ENCODE data around the gene VAMP2.

Gene VAMP2

GRCh38 chr17:8189041-8189710, 26.4 kb upstream of the VAMP2 start:
- Histone ChIP-seq H3K4me2 (peak overlapping the region; percentile 66), H3K27ac (no peak overlapping the region; the same call in 1 of the 2 replicates), H2AFZ (ENCODE audit: low read depth) (peak overlapping the region; percentile 57; the same call in 1 of the 2 replicates), H3K79me2 (ENCODE audit: insufficient read depth, low read depth) (no peaks in the 10 kb centered on the region), H3K9ac (peak overlapping the region; percentile 49; the same call in 1 of the 2 replicates), H3K36me3 (ENCODE audit: insufficient read depth) (no peaks in the 10 kb centered on the region), H3K4me1 (ENCODE audit: low read depth, poor library complexity, severe bottlenecking) (peaks cover 9% of the 10 kb centered on the region), H3K27me3 (ENCODE audit: insufficient read depth, low read depth) (no peaks in the 10 kb centered on the region), H4K20me1 (ENCODE audit: insufficient read depth) (no peaks in the 10 kb centered on the region), H3K4me3 (IDR thresholded peaks at IDR 0.05; ENCODE audit: insufficient read depth, low read depth, low read length) (peak overlapping the region; percentile 15)
- no peak for TF ChIP-seq CTCF (conservative IDR thresholded peaks at IDR 0.05; ENCODE audit: low read depth, low read length)

DNA sequence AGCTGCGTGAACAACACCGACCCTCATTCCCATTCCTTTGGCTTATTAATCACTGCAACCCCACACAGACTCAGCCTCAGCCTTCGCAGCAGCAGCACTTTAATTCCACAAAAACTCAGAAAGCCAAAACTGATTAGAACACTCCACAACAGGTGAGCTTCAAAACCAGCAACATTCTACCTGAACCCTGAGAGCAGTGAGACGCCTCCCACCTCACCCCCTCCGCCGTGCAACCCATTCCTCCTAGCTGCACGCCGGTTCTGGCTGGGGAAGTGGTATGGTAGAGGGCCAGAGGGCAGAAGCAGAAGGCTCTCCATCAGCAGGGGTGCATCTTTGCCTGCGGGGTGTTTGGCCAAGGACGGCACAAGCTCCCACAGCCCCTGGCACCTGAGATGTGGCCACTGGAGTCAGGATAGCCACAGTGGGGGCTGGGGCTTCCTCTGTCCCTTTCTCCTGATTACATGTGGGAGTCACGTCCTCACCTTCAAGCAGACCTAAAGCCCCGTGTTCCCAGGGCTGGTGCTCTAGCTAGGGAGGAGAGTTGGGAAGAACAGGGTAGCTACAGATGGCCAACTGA, 25.6 kb upstream of the VAMP2 start:
- no peaks in the 10 kb centered on the region for H3K36me3 ChIP-seq (ENCODE audit: insufficient read depth)
- H3K4me1 ChIP-seq (ENCODE audit: low read depth, poor library complexity, severe bottlenecking), result peaks cover 9% of the 10 kb centered on the region
- H3K27ac ChIP-seq, result peak overlapping the region; percentile 88; the same call in 1 of the 2 replicates
- H3K79me2 ChIP-seq (ENCODE audit: insufficient read depth, low read depth), result no peaks in the 10 kb centered on the region
- H3K27me3 ChIP-seq (ENCODE audit: insufficient read depth, low read depth), result no peaks in the 10 kb centered on the region
- no peak for TF ChIP-seq CTCF (conservative IDR thresholded peaks at IDR 0.05; ENCODE audit: low read depth, low read length)
- peak overlapping the region; percentile 22; the same call in 1 of the 2 replicates for H3K9ac ChIP-seq
- H4K20me1 ChIP-seq (ENCODE audit: insufficient read depth), result no peaks in the 10 kb centered on the region
- no peak overlapping the region for H2AFZ ChIP-seq (ENCODE audit: low read depth)
- no peak overlapping the region for H3K4me3 ChIP-seq (IDR thresholded peaks at IDR 0.05; ENCODE audit: insufficient read depth, low read depth, low read length)
- H3K4me2 ChIP-seq, result peak overlapping the region; percentile 66

- Histone ChIP-seq H3K4me1 (ENCODE audit: low read depth, poor library complexity, severe bottlenecking) (peaks cover 9% of the 10 kb centered on the region), H3K4me2 (peak overlapping the region; percentile 83), H3K36me3 (ENCODE audit: insufficient read depth) (no peaks in the 10 kb centered on the region), H3K9ac (no peak overlapping the region; the same call in 1 of the 2 replicates), H2AFZ (ENCODE audit: low read depth) (no peak overlapping the region), H3K4me3 (IDR thresholded peaks at IDR 0.05; ENCODE audit: insufficient read depth, low read depth, low read length) (no peak overlapping the region), H3K79me2 (ENCODE audit: insufficient read depth, low read depth) (no peaks in the 10 kb centered on the region), H4K20me1 (ENCODE audit: insufficient read depth) (no peaks in the 10 kb centered on the region), H3K27me3 (ENCODE audit: insufficient read depth, low read depth) (no peaks in the 10 kb centered on the region), H3K27ac (peak overlapping the region; percentile 88)
- no peak for TF ChIP-seq CTCF (conservative IDR thresholded peaks at IDR 0.05; ENCODE audit: low read depth, low read length)
Measured at GRCh38 chr17:8187517-8188262, 24.9 kb upstream of the VAMP2 start.

- H4K20me1 ChIP-seq (ENCODE audit: insufficient read depth), result no peaks in the 10 kb centered on the region
- H3K36me3 ChIP-seq (ENCODE audit: insufficient read depth), result no peaks in the 10 kb centered on the region
- H2AFZ ChIP-seq (ENCODE audit: low read depth), result peak overlapping the region; percentile 87; the same call in 1 of the 2 replicates
- H3K79me2 ChIP-seq (ENCODE audit: insufficient read depth, low read depth), result no peaks in the 10 kb centered on the region
- no peaks in the 10 kb centered on the region for H3K27me3 ChIP-seq (ENCODE audit: insufficient read depth, low read depth)
- H3K27ac ChIP-seq, result peak overlapping the region; percentile 88
- H3K9ac ChIP-seq, result no peak overlapping the region; the same call in 1 of the 2 replicates
- no peak overlapping the region for H3K4me3 ChIP-seq (IDR thresholded peaks at IDR 0.05; ENCODE audit: insufficient read depth, low read depth, low read length)
- TF ChIP-seq CTCF (conservative IDR thresholded peaks at IDR 0.05; ENCODE audit: low read depth, low read length), result no peak
- H3K4me1 ChIP-seq (ENCODE audit: low read depth, poor library complexity, severe bottlenecking), result peaks cover 9% of the 10 kb centered on the region
- peak overlapping the region; percentile 83 for H3K4me2 ChIP-seq
Measured at GRCh38 chr17:8186787-8187516, 24.2 kb upstream of the VAMP2 start.

All from KMS-11 (cell line).